Smooth muscle cell (in vitro differentiated cells): ENCODE results near the gene TACO1. TPM values are rescaled to one million over a fixed set of nuclear protein-coding genes. Genes with fewer than 3 reads are reported as not detected.
A peak's percentile ranks its signal among the peaks of the same experiment; 100 is the strongest.

ENCODE experiments used
- DNase-seq: peaks from one replicate; lab custom pipeline; 2025; ENCODE audit not compliant: unreplicated experiment; lab: John Stamatoyannopoulos, UW
- H2AFZ ChIP-seq: fragments of 200-600 bp; sonication (generic); 2 replicates; pipeline ENCODE4 v1.6.0; 2016; ENCODE audit warnings: antibody characterized with exemption, low read depth, mild to moderate bottlenecking
- H3F3A ChIP-seq: fragments of 200-600 bp; sonication (generic); 2 replicates; pipeline ENCODE4 v1.6.0; 2017; ENCODE audit warnings: antibody characterized with exemption, low read depth
- H3K27ac ChIP-seq: fragments of 200-600 bp; sonication (generic); 2 replicates; pipeline ENCODE4 v1.5.1; 2016; ENCODE audit warnings: low read depth, mild to moderate bottlenecking
- H3K27me3 ChIP-seq: fragments of 200-600 bp; sonication (generic); 2 replicates; pipeline ENCODE4 v1.6.1; 2016; ENCODE audit warnings: low read depth, mild to moderate bottlenecking
- H3K36me3 ChIP-seq: fragments of 200-600 bp; sonication (generic); 2 replicates; pipeline ENCODE4 v1.5.1; 2016; ENCODE audit warnings: low read depth
- H3K4me1 ChIP-seq: fragments of 200-600 bp; sonication (generic); 2 replicates; pipeline ENCODE4 v1.5.1; 2016; ENCODE audit warnings: low read depth
- H3K4me2 ChIP-seq: fragments of 200-600 bp; sonication (generic); 2 replicates; pipeline ENCODE4 v1.6.0; 2016; ENCODE audit warnings: mild to moderate bottlenecking
- H3K4me3 ChIP-seq: fragments of 200-600 bp; sonication (generic); 2 replicates; pipeline ENCODE4 v1.5.1; 2016; ENCODE audit warnings: mild to moderate bottlenecking
- H3K79me2 ChIP-seq: fragments of 200-600 bp; sonication (generic); 2 replicates; pipeline ENCODE4 v1.6.0; 2016; ENCODE audit warnings: low read depth, mild to moderate bottlenecking
- H3K9ac ChIP-seq: fragments of 200-600 bp; sonication (generic); 2 replicates; pipeline ENCODE4 v1.6.0; 2016; ENCODE audit warnings: low read depth
- H3K9me3 ChIP-seq: fragments of 200-600 bp; sonication (generic); replicated peaks from 2 replicates; pipeline ENCODE4 v1.5.1; 2016; ENCODE audit warnings: low read depth
- H4K20me1 ChIP-seq: fragments of 200-600 bp; sonication (generic); 2 replicates; pipeline ENCODE4 v1.6.0; 2016; ENCODE audit warnings: low read depth
- WGBS: methylation state at CpG from one replicate; pipeline ENCODE4 v1.1.7; 2016; ENCODE audit warnings: low lambda C conversion rate; 5-methylcytosine and 5-hydroxymethylcytosine counted together
- polyA plus RNA-seq: library from polyadenylated mRNA; unstranded; fragments of >200 nt; fragmentation: Nextera tagmentation; extraction: Ambion mirVana; gene quantifications from 2 replicates; pipeline ENCODE4 v1.2.1, GENCODE V29; 2016
- total RNA-seq: library from RNA; depleted of rRNA; stranded (reverse); fragments of >200 nt; gene quantifications from 2 replicates; pipeline ENCODE4 v1.2.3, GENCODE V29; 2014
- TF ChIP-seq, protein P1 (sequence below): fragments of 200-600 bp; sonication (generic); IDR thresholded peaks from 2 replicates; pipeline ENCODE4 v1.5.1; 2017; ENCODE audit warnings: borderline replicate concordance, mild to moderate bottlenecking, antibody characterized with exemption; ENCODE audit not compliant: insufficient read depth, poor library complexity, severe bottlenecking

The TACO1 gene
- total and polyA plus RNA-seq, 2 experiments from 2014 or later, result 12.7 to 32.3 TPM

DNA sequence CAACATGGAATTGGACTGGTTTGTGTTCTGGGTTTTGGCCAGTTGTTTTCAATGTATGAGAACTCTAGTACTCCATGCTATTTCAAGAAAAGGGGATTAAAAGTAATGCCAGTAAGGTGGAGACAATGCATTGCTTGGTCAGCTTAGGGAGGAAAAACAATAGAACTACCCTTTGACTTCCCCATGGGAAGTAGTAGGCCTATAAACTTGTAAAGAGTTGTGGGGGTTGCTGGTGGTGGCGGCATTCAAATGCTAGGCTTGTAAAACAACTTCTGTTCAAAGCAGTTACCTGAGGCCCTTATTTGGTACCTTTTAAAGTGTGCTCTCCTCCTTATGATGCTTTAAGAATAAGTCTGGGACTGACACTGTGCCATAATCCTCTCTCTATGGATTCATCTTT lies 30.9 kb downstream of the TACO1 start:
- H2AFZ ChIP-seq, result no peak overlapping the region
- H3K36me3 ChIP-seq, result no peaks in the 10 kb centered on the region
- no peaks in the 10 kb centered on the region for H3K9me3 ChIP-seq
- TF ChIP-seq, protein P1, sequence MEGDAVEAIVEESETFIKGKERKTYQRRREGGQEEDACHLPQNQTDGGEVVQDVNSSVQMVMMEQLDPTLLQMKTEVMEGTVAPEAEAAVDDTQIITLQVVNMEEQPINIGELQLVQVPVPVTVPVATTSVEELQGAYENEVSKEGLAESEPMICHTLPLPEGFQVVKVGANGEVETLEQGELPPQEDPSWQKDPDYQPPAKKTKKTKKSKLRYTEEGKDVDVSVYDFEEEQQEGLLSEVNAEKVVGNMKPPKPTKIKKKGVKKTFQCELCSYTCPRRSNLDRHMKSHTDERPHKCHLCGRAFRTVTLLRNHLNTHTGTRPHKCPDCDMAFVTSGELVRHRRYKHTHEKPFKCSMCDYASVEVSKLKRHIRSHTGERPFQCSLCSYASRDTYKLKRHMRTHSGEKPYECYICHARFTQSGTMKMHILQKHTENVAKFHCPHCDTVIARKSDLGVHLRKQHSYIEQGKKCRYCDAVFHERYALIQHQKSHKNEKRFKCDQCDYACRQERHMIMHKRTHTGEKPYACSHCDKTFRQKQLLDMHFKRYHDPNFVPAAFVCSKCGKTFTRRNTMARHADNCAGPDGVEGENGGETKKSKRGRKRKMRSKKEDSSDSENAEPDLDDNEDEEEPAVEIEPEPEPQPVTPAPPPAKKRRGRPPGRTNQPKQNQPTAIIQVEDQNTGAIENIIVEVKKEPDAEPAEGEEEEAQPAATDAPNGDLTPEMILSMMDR, result no peak
- no peak for DNase-seq
- H3K4me1 ChIP-seq, result peaks cover 12% of the 10 kb centered on the region
- no peaks in the 10 kb centered on the region for H3K27me3 ChIP-seq
- peaks cover 57% of the 10 kb centered on the region for H4K20me1 ChIP-seq
- H3K27ac ChIP-seq, result no peak overlapping the region
- H3F3A ChIP-seq, result peaks cover 2% of the 10 kb centered on the region
- peaks cover 48% of the 10 kb centered on the region for H3K79me2 ChIP-seq
- no peak overlapping the region for H3K4me2 ChIP-seq
- no peak overlapping the region for H3K9ac ChIP-seq
- 77% methylated on average over 1 of the region's 1 CpG for WGBS
- no peak overlapping the region for H3K4me3 ChIP-seq

DNA sequence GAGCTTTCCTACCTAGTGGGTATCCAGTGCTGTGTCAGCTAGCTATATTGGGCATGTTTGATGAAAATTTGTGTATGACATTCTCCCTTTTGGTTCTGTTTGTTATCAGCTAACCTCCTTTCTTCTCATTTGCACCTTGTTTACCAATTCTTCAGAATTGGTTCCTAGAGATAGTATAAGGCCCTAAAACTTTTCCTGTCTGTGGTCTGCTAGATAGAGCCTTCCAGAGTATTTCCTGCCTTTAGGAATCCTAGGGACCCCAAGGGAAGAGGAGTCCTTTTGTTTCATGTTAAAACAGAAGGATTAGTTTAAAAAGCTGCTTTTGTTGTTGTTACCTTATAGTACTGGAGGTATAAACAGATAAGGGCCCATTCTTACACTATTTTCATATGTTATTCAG lies 33.0 kb downstream of the TACO1 start:
- Histone ChIP-seq H3K27ac (peak overlapping the region; percentile 53), H3K27me3 (no peaks in the 10 kb centered on the region), H3K9ac (peak overlapping the region; percentile 1), H3K4me2 (peak overlapping the region; percentile 46), H3K4me3 (no peak overlapping the region), H4K20me1 (peaks cover 37% of the 10 kb centered on the region), H3K36me3 (no peaks in the 10 kb centered on the region), H3F3A (peaks cover 2% of the 10 kb centered on the region), H3K9me3 (no peaks in the 10 kb centered on the region), H3K4me1 (peaks cover 12% of the 10 kb centered on the region), H3K79me2 (peaks cover 27% of the 10 kb centered on the region), H2AFZ (peak overlapping the region; percentile 4)
- TF ChIP-seq, protein P1, result no peak
- no peak for DNase-seq

DNA sequence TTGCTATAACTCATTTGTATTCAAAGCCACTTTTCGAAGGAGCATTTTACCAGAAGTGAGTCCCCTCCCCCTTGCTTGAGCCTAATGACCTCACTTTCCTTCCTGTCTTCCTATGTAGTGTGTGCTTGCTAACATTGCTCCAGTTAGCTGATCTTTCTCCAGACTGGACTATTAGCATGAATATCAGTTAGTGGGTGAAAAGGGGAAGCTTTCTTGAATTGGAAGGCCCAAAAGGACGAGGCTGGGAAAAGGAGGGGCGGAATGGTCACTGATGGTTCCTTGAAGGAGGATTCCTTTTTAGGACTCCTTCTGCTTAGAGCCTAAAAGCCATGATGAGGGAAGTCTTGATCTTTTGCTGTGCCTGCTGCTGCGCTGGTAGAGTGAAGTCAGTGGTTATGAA lies 33.5 kb downstream of the TACO1 start:
- TF ChIP-seq, protein P1, result no peak
- peaks cover 34% of the 10 kb centered on the region for H4K20me1 ChIP-seq
- no peaks in the 10 kb centered on the region for H3K9me3 ChIP-seq
- no peak overlapping the region for H3K4me3 ChIP-seq
- peaks cover 2% of the 10 kb centered on the region for H3F3A ChIP-seq
- peaks cover 12% of the 10 kb centered on the region for H3K4me1 ChIP-seq
- peak overlapping the region; percentile 4 for H2AFZ ChIP-seq
- no peaks in the 10 kb centered on the region for H3K27me3 ChIP-seq
- no peaks in the 10 kb centered on the region for H3K36me3 ChIP-seq
- peaks cover 23% of the 10 kb centered on the region for H3K79me2 ChIP-seq
- 45% methylated on average over 4 of the region's 4 CpGs for WGBS
- no peak for DNase-seq
- peak overlapping the region; percentile 53 for H3K27ac ChIP-seq
- H3K4me2 ChIP-seq, result peak overlapping the region; percentile 46
- H3K9ac ChIP-seq, result peak overlapping the region; percentile 1

DNA sequence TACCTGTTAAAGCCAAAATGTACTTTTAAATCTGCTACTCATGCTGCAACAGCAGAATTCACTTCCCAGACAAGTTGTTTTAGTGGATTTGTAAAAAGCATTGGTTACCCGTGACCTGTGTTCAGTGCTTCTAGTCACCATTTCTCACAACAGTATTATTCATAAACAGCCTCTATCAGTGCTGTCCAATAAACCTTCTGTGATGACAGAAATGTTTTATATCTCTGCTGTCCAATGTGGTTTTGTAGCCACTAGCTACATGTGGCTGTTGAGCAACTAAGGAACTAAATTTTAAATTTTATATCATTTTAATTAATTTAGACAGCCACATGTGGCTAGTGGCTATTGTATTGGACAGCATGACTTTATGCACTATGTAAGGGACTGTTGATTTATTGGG lies 34.1 kb downstream of the TACO1 start:
- no peaks in the 10 kb centered on the region for H3K27me3 ChIP-seq
- TF ChIP-seq, protein P1, result no peak
- H3K4me3 ChIP-seq, result no peak overlapping the region
- peak overlapping the region; percentile 53 for H3K27ac ChIP-seq
- no peak overlapping the region for H3K4me2 ChIP-seq
- peaks cover 2% of the 10 kb centered on the region for H3F3A ChIP-seq
- peaks cover 27% of the 10 kb centered on the region for H4K20me1 ChIP-seq
- H3K9me3 ChIP-seq, result no peaks in the 10 kb centered on the region
- no peaks in the 10 kb centered on the region for H3K36me3 ChIP-seq
- no peak overlapping the region for H3K9ac ChIP-seq
- H3K79me2 ChIP-seq, result peaks cover 17% of the 10 kb centered on the region
- WGBS, result 77% methylated on average over 1 of the region's 1 CpG
- H2AFZ ChIP-seq, result no peak overlapping the region
- DNase-seq, result no peak
- peaks cover 12% of the 10 kb centered on the region for H3K4me1 ChIP-seq
